Left lung (tissue), 10 donors: Measurements from ENCODE around the gene ARHGAP40. TPM values are rescaled to one million over a fixed set of nuclear protein-coding genes. Genes with fewer than 3 reads are reported as not detected.

ENCODE experiments used
- ATAC-seq: fragments of 200-7000 bp; cut with Tn5 transposase; one replicate; pipeline ENCODE4 v1.9.1; 2020; ENCODE audit warnings: moderate library complexity
- DNase-seq, 4 donors: peaks; one replicate each; pipeline ENCODE4 v3.0.0-alpha.2; 2013 to 2020
- H3K27ac ChIP-seq, 2 donors: fragments of 200-600 bp; sonication (generic) in 1 of 2; one replicate each; pipeline versions ENCODE4 v1.5.0 to v1.8.0; 2020 to 2021
- H3K27me3 ChIP-seq, 2 donors: fragments of 200-600 bp; sonication (generic) in 1 of 2; one replicate each; pipeline versions ENCODE4 v1.5.0 to v1.8.0; 2020 to 2021
- H3K36me3 ChIP-seq, 2 donors: fragments of 200-600 bp; sonication (generic) in 1 of 2; one replicate each; pipeline versions ENCODE4 v1.5.0 to v1.8.0; 2020 to 2021
- H3K4me1 ChIP-seq, 2 donors: fragments of 200-600 bp; one replicate each; pipeline ENCODE4 v1.8.0; 2021
- H3K4me3 ChIP-seq, 2 donors: fragments of 200-600 bp; sonication (generic) in 1 of 2; one replicate each; pipeline versions ENCODE4 v1.5.0 to v1.8.0; 2020 to 2021; ENCODE audit warnings: mild to moderate bottlenecking in 1 of 2
- H3K9me3 ChIP-seq, 2 donors: fragments of 200-600 bp; sonication (generic) in 1 of 2; one replicate each; pipeline versions ENCODE4 v1.5.0 to v1.8.0; 2020 to 2021
- intact Hi-C, 2 donors: fragments of 100-400 bp; cut with DNase I; formaldehyde crosslinking; loops; one replicate each; pipeline versions ENCODE4 v1.11.2 to v1.14.2; 2022
- polyA plus RNA-seq, 6 donors: library from polyadenylated mRNA; unstranded; fragments of 120-200 nt; gene quantifications; one replicate each; pipeline ENCODE4 v1.2.1, GENCODE V29; 2013; ENCODE audit not compliant: insufficient read length in 6 of 6
- total RNA-seq, 2 donors: library from RNA; stranded (reverse); fragmentation: NEBNext Ultra II Directional; extraction: Animal tissue kit (Norgen Biotek cat#: 25700); gene quantifications; one replicate each; pipeline ENCODE4 v1.2.1, GENCODE V29; 2021
- TF ChIP-seq, protein P1 (sequence below), 2 donors: fragments of 200-600 bp; sonication (generic) in 1 of 2; IDR thresholded peaks; one replicate each; pipeline versions ENCODE4 v1.5.0 to v1.8.0; 2021; ENCODE audit warnings: antibody characterized with exemption in 2 of 2
- donor health status: DM: no; HTN: yes; CAD: no.
- donor health status: DM: no; HTN: no; CAD: no.

The ARHGAP40 gene
- total and polyA plus RNA-seq, 8 donors: 0.13 to 0.62 (median 0.44) TPM; not detected in 1

DNA sequence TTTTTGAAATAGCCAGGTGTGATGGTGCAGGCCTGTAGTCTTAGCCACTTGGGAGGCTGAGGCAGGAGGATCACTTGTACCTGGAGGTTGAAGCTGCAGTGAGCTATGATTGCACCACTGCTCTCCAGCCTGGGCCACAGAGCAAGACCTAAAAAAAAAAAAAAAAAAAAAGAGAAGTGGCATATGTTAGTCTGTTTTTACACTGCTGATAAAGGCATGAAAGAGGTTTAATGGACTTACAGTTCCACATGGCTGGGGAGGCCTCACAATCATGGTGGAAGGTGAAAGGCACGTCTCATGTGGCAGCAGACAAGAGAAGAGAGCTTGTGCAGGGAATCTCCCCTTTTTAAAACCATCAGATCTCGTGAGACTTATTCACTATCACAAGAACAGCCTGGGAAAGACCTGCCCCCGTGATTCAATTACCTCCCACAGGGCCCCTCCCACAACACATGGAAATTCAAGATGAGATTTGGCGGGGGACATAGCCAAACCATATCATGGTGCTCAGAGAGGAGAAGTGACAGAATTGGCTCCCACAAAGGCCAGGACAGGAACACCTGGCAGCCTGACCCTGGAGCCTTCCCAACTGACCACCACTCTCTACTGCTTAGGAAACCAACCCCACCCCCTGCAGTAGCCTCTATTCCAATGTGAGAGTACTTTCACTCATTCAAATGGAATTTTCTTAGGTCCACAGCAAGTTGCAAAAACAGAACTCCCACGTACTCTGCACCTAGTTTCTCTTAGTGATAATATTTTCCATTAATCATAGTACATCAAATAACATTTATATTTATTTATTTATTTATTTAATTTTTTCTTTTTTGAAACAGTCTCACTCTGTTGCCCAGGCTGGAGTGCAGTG, 29.8 kb downstream of the ARHGAP40 start:
- Histone ChIP-seq H3K4me1 (peaks cover 0 to 5% of the 10 kb centered on the region in 2 donors), H3K9me3 (no peaks in the 10 kb centered on the region), H3K27ac (no peak overlapping the region), H3K4me3 (no peak overlapping the region), H3K36me3 (no peaks in the 10 kb centered on the region), H3K27me3 (peaks cover 0 to 27% of the 10 kb centered on the region in 2 donors)
- intact Hi-C loops: no loop called here
- TF ChIP-seq, protein P1, sequence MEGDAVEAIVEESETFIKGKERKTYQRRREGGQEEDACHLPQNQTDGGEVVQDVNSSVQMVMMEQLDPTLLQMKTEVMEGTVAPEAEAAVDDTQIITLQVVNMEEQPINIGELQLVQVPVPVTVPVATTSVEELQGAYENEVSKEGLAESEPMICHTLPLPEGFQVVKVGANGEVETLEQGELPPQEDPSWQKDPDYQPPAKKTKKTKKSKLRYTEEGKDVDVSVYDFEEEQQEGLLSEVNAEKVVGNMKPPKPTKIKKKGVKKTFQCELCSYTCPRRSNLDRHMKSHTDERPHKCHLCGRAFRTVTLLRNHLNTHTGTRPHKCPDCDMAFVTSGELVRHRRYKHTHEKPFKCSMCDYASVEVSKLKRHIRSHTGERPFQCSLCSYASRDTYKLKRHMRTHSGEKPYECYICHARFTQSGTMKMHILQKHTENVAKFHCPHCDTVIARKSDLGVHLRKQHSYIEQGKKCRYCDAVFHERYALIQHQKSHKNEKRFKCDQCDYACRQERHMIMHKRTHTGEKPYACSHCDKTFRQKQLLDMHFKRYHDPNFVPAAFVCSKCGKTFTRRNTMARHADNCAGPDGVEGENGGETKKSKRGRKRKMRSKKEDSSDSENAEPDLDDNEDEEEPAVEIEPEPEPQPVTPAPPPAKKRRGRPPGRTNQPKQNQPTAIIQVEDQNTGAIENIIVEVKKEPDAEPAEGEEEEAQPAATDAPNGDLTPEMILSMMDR (IDR thresholded peaks at IDR 0.05): no peak
- ATAC-seq: no peak
- no peak for DNase-seq

DNA sequence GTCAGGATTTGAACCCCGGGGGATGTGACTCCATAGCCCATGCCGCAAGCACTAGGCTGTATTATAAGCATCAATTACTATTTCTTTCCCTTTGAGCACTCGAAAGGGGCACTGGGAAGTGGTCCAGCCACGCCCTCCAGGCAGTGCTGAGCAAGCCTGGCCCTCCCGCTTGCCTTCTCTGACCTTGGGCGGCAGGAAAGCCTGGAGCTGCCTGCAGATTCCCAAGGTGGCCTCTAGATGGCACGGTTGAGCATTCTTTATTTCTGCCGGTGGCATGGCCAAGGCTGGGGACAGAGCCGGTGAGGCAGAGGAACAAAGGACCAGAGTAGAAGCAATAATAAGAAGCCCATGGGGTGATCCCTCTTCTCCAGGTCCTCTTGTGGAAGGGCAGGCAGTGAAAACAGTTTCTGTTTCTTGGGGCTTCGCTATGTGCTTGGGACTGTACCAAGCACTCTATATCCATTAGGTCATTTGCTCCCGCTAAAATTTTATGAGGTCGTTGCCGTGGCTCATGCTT, 32.0 kb downstream of the ARHGAP40 start:
- no peaks in the 10 kb centered on the region for H3K36me3 ChIP-seq
- intact Hi-C loops: no loop called here
- peaks cover 0 to 27% of the 10 kb centered on the region in 2 donors for H3K27me3 ChIP-seq
- TF ChIP-seq, protein P1 (IDR thresholded peaks at IDR 0.05): peak; percentile 83 to 87
- H3K4me1 ChIP-seq: peaks cover 0 to 5% of the 10 kb centered on the region in 2 donors
- H3K4me3 ChIP-seq: no peak overlapping the region
- DNase-seq (peak in 2 of 4 donors; percentile 24 to 78), ATAC-seq (peak; percentile 92)
- H3K27ac ChIP-seq: no peak overlapping the region
- H3K9me3 ChIP-seq: no peaks in the 10 kb centered on the region

DNA sequence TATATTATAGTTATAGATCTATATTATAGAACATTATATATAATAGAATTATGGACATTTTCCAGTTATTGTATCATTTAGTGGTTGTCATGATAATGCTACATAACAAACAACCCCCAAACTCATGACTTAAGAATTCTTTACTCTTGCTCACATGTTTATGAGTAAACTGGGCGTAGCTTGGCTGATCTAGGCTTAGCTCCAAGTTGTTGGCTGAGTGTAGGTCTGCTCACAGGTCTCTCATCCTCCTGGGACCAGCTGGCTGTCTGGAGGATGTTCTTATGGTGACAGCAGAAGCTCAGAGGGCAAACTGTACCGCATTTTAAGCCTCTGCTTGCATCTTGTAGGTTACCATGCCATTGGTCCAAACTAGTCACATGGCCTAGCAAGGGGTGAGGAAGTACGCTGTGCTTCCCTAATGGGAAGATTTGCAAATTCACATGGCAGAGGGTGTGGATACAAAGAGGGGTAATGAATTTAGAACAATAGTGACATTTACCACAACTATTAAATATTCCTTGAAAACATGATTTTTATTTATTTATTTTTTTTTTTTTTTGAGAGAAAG, 34.2 kb downstream of the ARHGAP40 start:
- intact Hi-C loops: no loop called here
- Histone ChIP-seq H3K36me3 (no peaks in the 10 kb centered on the region), H3K27me3 (peaks cover 0 to 33% of the 10 kb centered on the region in 2 donors), H3K27ac (no peak overlapping the region), H3K9me3 (no peaks in the 10 kb centered on the region), H3K4me1 (peaks cover 0 to 5% of the 10 kb centered on the region in 2 donors), H3K4me3 (no peak overlapping the region)
- no peak for ATAC-seq
- no peak for DNase-seq
- TF ChIP-seq, protein P1 (IDR thresholded peaks at IDR 0.05): no peak

DNA sequence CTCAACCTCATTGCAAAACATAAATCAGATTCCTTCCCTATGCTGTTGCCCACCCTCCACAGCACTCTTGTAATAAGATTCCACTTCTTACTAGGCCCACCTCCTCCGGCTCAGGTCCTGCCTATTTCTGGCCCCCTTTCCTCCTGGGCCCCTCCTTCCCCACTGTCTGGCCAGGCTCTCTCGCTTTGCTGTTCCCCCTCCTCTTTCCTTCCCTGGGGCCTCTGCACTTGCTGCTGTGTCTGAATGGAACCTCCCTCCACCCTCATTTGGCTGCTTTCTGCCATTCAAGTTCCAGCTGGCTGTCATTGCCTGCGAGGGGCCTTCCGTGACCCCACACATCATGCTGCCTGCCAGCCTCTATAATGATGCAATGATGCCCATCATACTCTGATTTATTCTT, 38.9 kb downstream of the ARHGAP40 start:
- DNase-seq (no peak), ATAC-seq (no peak)
- intact Hi-C loops: loop anchor here in 1 of 2 donors (10.0 kb wide), 1 partner anchor 254 kb away; no protein-coding TSS in a partner anchor
- Histone ChIP-seq H3K27ac (no peak overlapping the region), H3K9me3 (no peaks in the 10 kb centered on the region), H3K4me3 (no peak overlapping the region), H3K27me3 (peaks cover 3 to 44% of the 10 kb centered on the region in 2 donors), H3K4me1 (no peaks in the 10 kb centered on the region), H3K36me3 (no peaks in the 10 kb centered on the region)
- TF ChIP-seq, protein P1 (IDR thresholded peaks at IDR 0.05): no peak

DNA sequence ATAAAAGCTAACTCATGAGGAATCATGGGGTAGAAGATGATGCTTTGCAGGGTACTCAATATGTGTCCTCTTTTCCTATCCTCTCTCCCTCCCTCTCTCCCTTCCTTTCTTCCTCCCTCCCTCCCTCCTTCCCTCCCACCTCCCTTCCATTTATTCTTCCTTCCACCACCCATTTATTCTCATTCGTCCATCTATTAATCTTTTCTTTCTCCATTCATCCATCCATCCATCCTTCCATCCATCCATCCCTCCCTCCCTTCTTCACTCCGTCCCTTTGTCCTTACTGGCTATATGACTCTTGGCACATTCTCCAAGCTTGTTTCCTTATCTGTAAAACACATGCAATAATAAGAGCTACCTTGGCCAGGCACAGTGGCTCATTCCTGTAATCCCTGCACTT, 40.9 kb downstream of the ARHGAP40 start:
- Histone ChIP-seq H3K4me3 (no peak overlapping the region), H3K9me3 (no peaks in the 10 kb centered on the region), H3K4me1 (peaks cover 6 to 9% of the 10 kb centered on the region in 2 donors), H3K36me3 (no peaks in the 10 kb centered on the region), H3K27ac (no peak overlapping the region), H3K27me3 (peaks cover 8 to 64% of the 10 kb centered on the region in 2 donors)
- intact Hi-C loops: loop anchor here in 1 of 2 donors (10.0 kb wide), 1 partner anchor 252 kb away; no protein-coding TSS in a partner anchor
- DNase-seq (no peak), ATAC-seq (no peak)
- TF ChIP-seq, protein P1 (IDR thresholded peaks at IDR 0.05): no peak
